SK-N-SH (cell line): Measurements from ENCODE around the gene ZHX3.
"Not testable (repeated sequence)": the region's sequence is repeated elsewhere in the genome, so short reads cannot be mapped to it uniquely, and the experiment has no call there.

Experiments used
- CHD2 ChIP-seq: fragments of 150-350 bp; IDR thresholded peaks from 2 replicates; pipeline ENCODE4 v1.6.1; 2018; ENCODE audit warnings: low read length; ENCODE audit not compliant: partially characterized antibody
- EZH2phosphoT487 ChIP-seq: fragments of 200-600 bp; sonication (generic); IDR thresholded peaks from 2 replicates; pipeline ENCODE4 v1.6.1; 2017; ENCODE audit warnings: low read depth, mixed run types, mild to moderate bottlenecking, antibody characterized with exemption, moderate library complexity, borderline replicate concordance
- FOXM1 ChIP-seq: IDR thresholded peaks from 2 replicates; pipeline ENCODE4 v1.4.0; 2012; ENCODE audit warnings: low read depth, mild to moderate bottlenecking
- GABPA ChIP-seq: IDR thresholded peaks from 2 replicates; pipeline ENCODE4 v1.4.0; 2012; ENCODE audit warnings: low read depth, mild to moderate bottlenecking
- JUND ChIP-seq: IDR thresholded peaks from 2 replicates; pipeline ENCODE4 v1.4.0; 2012
- NFIC ChIP-seq: IDR thresholded peaks from 2 replicates; pipeline ENCODE4 v1.4.0; 2012; ENCODE audit warnings: borderline replicate concordance
- POLR2AphosphoS5 ChIP-seq: IDR thresholded peaks from 2 replicates; pipeline ENCODE4 v1.6.1; 2012; ENCODE audit warnings: low read depth, low read length
- SIN3A ChIP-seq: IDR thresholded peaks from 2 replicates; pipeline ENCODE4 v1.6.1; 2012; ENCODE audit warnings: low read depth, mild to moderate bottlenecking, low read length, moderate library complexity, borderline replicate concordance
- SMC3 ChIP-seq: IDR thresholded peaks from 2 replicates; pipeline ENCODE4 v1.6.1; 2012; ENCODE audit warnings: low read depth, low read length, improper control_type of control experiment
- TF ChIP-seq, protein P1 (sequence below): fragments of 200-600 bp; sonication (generic); IDR thresholded peaks from 2 replicates; pipeline ENCODE4 v1.6.1; 2017; ENCODE audit warnings: antibody characterized with exemption, mild to moderate bottlenecking, moderate library complexity
- TF ChIP-seq, protein P2 (sequence below): IDR thresholded peaks from 2 replicates; pipeline ENCODE4 v1.4.0; 2012; ENCODE audit warnings: low read depth, borderline replicate concordance
- TF ChIP-seq, protein P3 (sequence below): IDR thresholded peaks from 2 replicates; pipeline ENCODE4 v1.6.1; 2012; ENCODE audit warnings: mild to moderate bottlenecking, low read depth, low read length, moderate library complexity

DNA sequence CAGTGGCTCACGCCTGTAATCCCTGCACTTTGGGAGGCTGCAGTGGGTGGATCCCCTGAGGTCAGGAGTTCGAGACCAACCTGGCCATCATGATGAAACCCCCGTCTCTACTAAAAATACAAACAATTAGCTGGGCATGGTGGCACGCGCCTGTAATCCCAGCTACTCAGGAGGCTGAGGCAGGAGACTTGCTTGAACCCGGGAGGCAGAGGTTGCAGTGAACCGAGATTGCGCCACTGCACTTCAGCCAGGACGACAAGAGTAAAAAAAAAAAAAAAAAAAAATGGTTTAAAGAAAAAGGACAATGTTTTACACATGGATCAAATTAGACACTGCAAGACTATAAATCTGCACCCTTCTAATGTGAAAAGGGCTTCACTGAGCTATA is 185.1 kb downstream of the ZHX3 start:
- TF ChIP-seq, protein P1, sequence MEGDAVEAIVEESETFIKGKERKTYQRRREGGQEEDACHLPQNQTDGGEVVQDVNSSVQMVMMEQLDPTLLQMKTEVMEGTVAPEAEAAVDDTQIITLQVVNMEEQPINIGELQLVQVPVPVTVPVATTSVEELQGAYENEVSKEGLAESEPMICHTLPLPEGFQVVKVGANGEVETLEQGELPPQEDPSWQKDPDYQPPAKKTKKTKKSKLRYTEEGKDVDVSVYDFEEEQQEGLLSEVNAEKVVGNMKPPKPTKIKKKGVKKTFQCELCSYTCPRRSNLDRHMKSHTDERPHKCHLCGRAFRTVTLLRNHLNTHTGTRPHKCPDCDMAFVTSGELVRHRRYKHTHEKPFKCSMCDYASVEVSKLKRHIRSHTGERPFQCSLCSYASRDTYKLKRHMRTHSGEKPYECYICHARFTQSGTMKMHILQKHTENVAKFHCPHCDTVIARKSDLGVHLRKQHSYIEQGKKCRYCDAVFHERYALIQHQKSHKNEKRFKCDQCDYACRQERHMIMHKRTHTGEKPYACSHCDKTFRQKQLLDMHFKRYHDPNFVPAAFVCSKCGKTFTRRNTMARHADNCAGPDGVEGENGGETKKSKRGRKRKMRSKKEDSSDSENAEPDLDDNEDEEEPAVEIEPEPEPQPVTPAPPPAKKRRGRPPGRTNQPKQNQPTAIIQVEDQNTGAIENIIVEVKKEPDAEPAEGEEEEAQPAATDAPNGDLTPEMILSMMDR = not testable (repeated sequence)
- TF ChIP-seq POLR2AphosphoS5, CHD2, GABPA, SIN3A, NFIC, JUND, EZH2phosphoT487, FOXM1, SMC3: not testable (repeated sequence)
- TF ChIP-seq, protein P2, sequence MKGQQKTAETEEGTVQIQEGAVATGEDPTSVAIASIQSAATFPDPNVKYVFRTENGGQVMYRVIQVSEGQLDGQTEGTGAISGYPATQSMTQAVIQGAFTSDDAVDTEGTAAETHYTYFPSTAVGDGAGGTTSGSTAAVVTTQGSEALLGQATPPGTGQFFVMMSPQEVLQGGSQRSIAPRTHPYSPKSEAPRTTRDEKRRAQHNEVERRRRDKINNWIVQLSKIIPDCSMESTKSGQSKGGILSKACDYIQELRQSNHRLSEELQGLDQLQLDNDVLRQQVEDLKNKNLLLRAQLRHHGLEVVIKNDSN = not testable (repeated sequence)
- TF ChIP-seq, protein P3, sequence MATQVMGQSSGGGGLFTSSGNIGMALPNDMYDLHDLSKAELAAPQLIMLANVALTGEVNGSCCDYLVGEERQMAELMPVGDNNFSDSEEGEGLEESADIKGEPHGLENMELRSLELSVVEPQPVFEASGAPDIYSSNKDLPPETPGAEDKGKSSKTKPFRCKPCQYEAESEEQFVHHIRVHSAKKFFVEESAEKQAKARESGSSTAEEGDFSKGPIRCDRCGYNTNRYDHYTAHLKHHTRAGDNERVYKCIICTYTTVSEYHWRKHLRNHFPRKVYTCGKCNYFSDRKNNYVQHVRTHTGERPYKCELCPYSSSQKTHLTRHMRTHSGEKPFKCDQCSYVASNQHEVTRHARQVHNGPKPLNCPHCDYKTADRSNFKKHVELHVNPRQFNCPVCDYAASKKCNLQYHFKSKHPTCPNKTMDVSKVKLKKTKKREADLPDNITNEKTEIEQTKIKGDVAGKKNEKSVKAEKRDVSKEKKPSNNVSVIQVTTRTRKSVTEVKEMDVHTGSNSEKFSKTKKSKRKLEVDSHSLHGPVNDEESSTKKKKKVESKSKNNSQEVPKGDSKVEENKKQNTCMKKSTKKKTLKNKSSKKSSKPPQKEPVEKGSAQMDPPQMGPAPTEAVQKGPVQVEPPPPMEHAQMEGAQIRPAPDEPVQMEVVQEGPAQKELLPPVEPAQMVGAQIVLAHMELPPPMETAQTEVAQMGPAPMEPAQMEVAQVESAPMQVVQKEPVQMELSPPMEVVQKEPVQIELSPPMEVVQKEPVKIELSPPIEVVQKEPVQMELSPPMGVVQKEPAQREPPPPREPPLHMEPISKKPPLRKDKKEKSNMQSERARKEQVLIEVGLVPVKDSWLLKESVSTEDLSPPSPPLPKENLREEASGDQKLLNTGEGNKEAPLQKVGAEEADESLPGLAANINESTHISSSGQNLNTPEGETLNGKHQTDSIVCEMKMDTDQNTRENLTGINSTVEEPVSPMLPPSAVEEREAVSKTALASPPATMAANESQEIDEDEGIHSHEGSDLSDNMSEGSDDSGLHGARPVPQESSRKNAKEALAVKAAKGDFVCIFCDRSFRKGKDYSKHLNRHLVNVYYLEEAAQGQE = not testable (repeated sequence)
